SK-N-SH treated with all-trans-retinoic acid at 6 μM for 48 hours (cell line): Measurements from ENCODE around the gene HJV.

Experiments
- BACH2 ChIP-seq: fragments of 250-450 bp; sonication (Bioruptor Pico); IDR thresholded peaks from 2 replicates; pipeline ENCODE4 v1.9.0; 2021; ENCODE audit warnings: mild to moderate bottlenecking, borderline replicate concordance
- CREB5 ChIP-seq: fragments of 250-450 bp; sonication (Bioruptor Pico); IDR thresholded peaks from 2 replicates; pipeline ENCODE4 v1.5.1; 2020; ENCODE audit warnings: low read depth, mild to moderate bottlenecking, moderate library complexity
- CSDC2 ChIP-seq: fragments of 250-450 bp; sonication (Bioruptor Pico); IDR thresholded peaks from 2 replicates; pipeline ENCODE4 v1.5.0; 2020; ENCODE audit warnings: mild to moderate bottlenecking, moderate library complexity
- ESRRG ChIP-seq: fragments of 250-450 bp; sonication (Bioruptor Pico); IDR thresholded peaks from 2 replicates; pipeline ENCODE4 v1.6.1; 2021; ENCODE audit warnings: mild to moderate bottlenecking
- OSR1 ChIP-seq: fragments of 250-450 bp; sonication (Bioruptor Pico); IDR thresholded peaks from 2 replicates; pipeline ENCODE4 v1.8.0; 2022; ENCODE audit warnings: moderate library complexity, mild to moderate bottlenecking, inconsistent platforms
- PPARA ChIP-seq: fragments of 250-450 bp; sonication (Bioruptor Pico); IDR thresholded peaks from 2 replicates; pipeline ENCODE4 v1.5.0; 2020; ENCODE audit warnings: mild to moderate bottlenecking, borderline replicate concordance
- RARB ChIP-seq: fragments of 250-450 bp; sonication (Bioruptor Pico); IDR thresholded peaks from 2 replicates; pipeline ENCODE4 v1.8.0; 2021; ENCODE audit warnings: mild to moderate bottlenecking, moderate library complexity
- TCF4 ChIP-seq: fragments of 250-450 bp; sonication (Bioruptor Pico); IDR thresholded peaks from 2 replicates; pipeline ENCODE4 v1.8.0; 2021; ENCODE audit warnings: mild to moderate bottlenecking, moderate library complexity, borderline replicate concordance
- ZFP3 ChIP-seq: fragments of 250-450 bp; sonication (Bioruptor Pico); IDR thresholded peaks from 2 replicates; pipeline ENCODE4 v1.5.0; 2020; ENCODE audit warnings: mild to moderate bottlenecking, moderate library complexity
- ZFP30 ChIP-seq: fragments of 450-650 bp; formaldehyde crosslinking; IDR thresholded peaks from 2 replicates; pipeline ENCODE4 v1.5.0; 2022; ENCODE audit warnings: mild to moderate bottlenecking, moderate library complexity
- ZNF8 ChIP-seq: fragments of 450-650 bp; formaldehyde crosslinking; IDR thresholded peaks from 2 replicates; pipeline ENCODE4 v1.5.0; 2020; ENCODE audit warnings: mild to moderate bottlenecking, moderate library complexity
- TF ChIP-seq, protein P1 (sequence below): fragments of 250-450 bp; sonication (Bioruptor Pico); IDR thresholded peaks from 2 replicates; pipeline ENCODE4 v1.8.0; 2020; ENCODE audit warnings: mild to moderate bottlenecking, moderate library complexity, borderline replicate concordance
- TF ChIP-seq, protein P2 (sequence below): fragments of 250-450 bp; sonication (Bioruptor Pico); IDR thresholded peaks from 2 replicates; pipeline ENCODE4 v1.8.0; 2021; ENCODE audit warnings: low read depth, mild to moderate bottlenecking, moderate library complexity, borderline replicate concordance
- TF ChIP-seq, protein P3 (sequence below): fragments of 250-450 bp; sonication (Bioruptor Pico); IDR thresholded peaks from 2 replicates; pipeline ENCODE4 v1.5.0; 2020; ENCODE audit warnings: mild to moderate bottlenecking, moderate library complexity

DNA sequence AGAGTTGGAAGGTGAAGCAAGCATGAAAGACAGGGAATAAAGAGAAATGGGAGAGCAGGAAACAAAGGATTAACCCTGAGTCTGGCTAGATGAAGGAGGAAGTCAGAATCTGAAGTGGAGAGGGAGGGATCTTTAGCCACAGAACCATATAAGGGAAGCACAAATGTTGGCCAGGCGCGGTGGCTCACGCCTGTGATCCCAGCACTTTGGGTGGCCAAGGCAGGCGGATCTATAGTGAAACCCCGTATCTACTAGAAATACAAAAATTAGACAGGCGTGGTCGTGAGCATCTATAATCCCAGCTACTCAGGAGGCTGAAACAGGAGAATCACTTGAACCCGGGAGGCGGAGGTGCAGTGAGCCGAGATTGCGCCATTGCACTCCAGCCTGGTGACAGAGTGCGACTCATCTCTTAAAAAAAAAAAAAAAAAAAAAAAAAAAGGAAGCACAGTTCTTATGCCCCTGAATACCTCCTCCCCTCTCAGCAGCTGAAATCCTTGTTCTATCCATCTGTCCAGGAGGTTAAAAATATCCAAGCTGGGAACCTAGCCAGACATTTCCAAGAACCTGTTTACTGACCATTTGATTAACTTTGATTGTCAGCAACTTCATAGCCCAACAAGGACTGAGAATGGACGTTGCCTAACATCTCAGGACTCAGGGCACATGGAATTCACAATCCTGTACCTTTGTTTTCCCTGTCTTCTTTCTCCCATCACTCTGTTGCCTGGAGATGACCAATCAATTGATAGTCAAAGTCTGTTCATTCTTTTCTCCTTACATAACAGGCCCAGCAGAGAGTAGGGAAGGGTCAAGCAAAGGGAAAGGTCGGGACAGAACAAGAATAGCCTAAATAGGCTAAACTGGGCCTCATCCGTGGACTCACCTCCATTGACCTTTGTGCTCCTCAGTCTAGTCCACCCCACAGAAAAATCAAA lies 35.8 kb downstream of the HJV start:
- TF ChIP-seq, protein P1, sequence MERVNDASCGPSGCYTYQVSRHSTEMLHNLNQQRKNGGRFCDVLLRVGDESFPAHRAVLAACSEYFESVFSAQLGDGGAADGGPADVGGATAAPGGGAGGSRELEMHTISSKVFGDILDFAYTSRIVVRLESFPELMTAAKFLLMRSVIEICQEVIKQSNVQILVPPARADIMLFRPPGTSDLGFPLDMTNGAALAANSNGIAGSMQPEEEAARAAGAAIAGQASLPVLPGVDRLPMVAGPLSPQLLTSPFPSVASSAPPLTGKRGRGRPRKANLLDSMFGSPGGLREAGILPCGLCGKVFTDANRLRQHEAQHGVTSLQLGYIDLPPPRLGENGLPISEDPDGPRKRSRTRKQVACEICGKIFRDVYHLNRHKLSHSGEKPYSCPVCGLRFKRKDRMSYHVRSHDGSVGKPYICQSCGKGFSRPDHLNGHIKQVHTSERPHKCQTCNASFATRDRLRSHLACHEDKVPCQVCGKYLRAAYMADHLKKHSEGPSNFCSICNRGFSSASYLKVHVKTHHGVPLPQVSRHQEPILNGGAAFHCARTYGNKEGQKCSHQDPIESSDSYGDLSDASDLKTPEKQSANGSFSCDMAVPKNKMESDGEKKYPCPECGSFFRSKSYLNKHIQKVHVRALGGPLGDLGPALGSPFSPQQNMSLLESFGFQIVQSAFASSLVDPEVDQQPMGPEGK, result no peak
- TF ChIP-seq BACH2 (CRISPR knock-in tag), result no peak
- no peak for TF ChIP-seq ZFP3 (CRISPR knock-in tag)
- no peak for TF ChIP-seq ZFP30 (CRISPR knock-in tag)
- TF ChIP-seq ZNF8 (CRISPR knock-in tag), result no peak
- TF ChIP-seq RARB, result no peak
- no peak for TF ChIP-seq CSDC2
- TF ChIP-seq CREB5 (CRISPR knock-in tag), result no peak
- TF ChIP-seq, protein P2, sequence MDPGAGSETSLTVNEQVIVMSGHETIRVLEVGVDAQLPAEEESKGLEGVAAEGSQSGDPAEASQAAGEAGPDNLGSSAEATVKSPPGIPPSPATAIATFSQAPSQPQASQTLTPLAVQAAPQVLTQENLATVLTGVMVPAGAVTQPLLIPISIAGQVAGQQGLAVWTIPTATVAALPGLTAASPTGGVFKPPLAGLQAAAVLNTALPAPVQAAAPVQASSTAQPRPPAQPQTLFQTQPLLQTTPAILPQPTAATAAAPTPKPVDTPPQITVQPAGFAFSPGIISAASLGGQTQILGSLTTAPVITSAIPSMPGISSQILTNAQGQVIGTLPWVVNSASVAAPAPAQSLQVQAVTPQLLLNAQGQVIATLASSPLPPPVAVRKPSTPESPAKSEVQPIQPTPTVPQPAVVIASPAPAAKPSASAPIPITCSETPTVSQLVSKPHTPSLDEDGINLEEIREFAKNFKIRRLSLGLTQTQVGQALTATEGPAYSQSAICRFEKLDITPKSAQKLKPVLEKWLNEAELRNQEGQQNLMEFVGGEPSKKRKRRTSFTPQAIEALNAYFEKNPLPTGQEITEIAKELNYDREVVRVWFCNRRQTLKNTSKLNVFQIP, result no peak
- TF ChIP-seq TCF4 (CRISPR knock-in tag), result no peak
- no peak for TF ChIP-seq OSR1
- TF ChIP-seq, protein P3, sequence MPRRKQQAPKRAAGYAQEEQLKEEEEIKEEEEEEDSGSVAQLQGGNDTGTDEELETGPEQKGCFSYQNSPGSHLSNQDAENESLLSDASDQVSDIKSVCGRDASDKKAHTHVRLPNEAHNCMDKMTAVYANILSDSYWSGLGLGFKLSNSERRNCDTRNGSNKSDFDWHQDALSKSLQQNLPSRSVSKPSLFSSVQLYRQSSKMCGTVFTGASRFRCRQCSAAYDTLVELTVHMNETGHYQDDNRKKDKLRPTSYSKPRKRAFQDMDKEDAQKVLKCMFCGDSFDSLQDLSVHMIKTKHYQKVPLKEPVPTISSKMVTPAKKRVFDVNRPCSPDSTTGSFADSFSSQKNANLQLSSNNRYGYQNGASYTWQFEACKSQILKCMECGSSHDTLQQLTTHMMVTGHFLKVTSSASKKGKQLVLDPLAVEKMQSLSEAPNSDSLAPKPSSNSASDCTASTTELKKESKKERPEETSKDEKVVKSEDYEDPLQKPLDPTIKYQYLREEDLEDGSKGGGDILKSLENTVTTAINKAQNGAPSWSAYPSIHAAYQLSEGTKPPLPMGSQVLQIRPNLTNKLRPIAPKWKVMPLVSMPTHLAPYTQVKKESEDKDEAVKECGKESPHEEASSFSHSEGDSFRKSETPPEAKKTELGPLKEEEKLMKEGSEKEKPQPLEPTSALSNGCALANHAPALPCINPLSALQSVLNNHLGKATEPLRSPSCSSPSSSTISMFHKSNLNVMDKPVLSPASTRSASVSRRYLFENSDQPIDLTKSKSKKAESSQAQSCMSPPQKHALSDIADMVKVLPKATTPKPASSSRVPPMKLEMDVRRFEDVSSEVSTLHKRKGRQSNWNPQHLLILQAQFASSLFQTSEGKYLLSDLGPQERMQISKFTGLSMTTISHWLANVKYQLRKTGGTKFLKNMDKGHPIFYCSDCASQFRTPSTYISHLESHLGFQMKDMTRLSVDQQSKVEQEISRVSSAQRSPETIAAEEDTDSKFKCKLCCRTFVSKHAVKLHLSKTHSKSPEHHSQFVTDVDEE (CRISPR knock-in tag), result no peak
- no peak for TF ChIP-seq PPARA (CRISPR knock-in tag)
- no peak for TF ChIP-seq ESRRG (CRISPR knock-in tag)
